Muscle of leg (tissue), 11 donors: ENCODE results near the gene LRRC28. TPM values are rescaled to one million over a fixed set of nuclear protein-coding genes. Genes with fewer than 3 reads are reported as not detected.

Experiments
- DNase-seq: peaks from one replicate; pipeline ENCODE4 v3.0.0; 2013
- H3K27ac ChIP-seq: one replicate; pipeline ENCODE4 v1.5.1; 2013; ENCODE audit warnings: mild to moderate bottlenecking, low read length, control low read depth
- H3K27me3 ChIP-seq: one replicate; pipeline ENCODE4 v1.6.1; 2013; ENCODE audit warnings: low read length; ENCODE audit not compliant: control insufficient read depth, insufficient read depth
- H3K36me3 ChIP-seq: one replicate; pipeline ENCODE4 v1.6.1; 2013; ENCODE audit warnings: low read length; ENCODE audit not compliant: control insufficient read depth, insufficient read depth
- H3K4me1 ChIP-seq: one replicate; pipeline ENCODE4 v1.6.1; 2013; ENCODE audit warnings: low read length; ENCODE audit not compliant: control insufficient read depth, insufficient read depth
- H3K4me3 ChIP-seq: one replicate; pipeline ENCODE4 v1.5.1; 2013; ENCODE audit warnings: low read length, control low read depth
- H3K9me3 ChIP-seq: replicated peaks from 2 replicates; pipeline ENCODE4 v1.6.1; 2013; ENCODE audit warnings: low read depth, low read length; ENCODE audit not compliant: control insufficient read depth
- WGBS: methylation state at CpG from one replicate; pipeline ENCODE4 v1.1.5; 2013; ENCODE audit warnings: missing lambda C conversion rate; ENCODE audit not compliant: insufficient coverage; 5-methylcytosine and 5-hydroxymethylcytosine counted together
- polyA plus RNA-seq, 8 donors: library from polyadenylated mRNA; unstranded; fragments of 120-200 nt; gene quantifications; one replicate each; pipeline versions ENCODE4 v1.2.1 to v1.2.3, GENCODE V29; 2013; ENCODE audit warnings: inconsistent platforms in 1 of 8, low replicate concordance in 1 of 8; ENCODE audit not compliant: insufficient read length in 8 of 8, insufficient read depth in 1 of 8
- total RNA-seq: library from RNA; stranded (reverse); fragments of 120-200 nt; gene quantifications from one replicate; pipeline ENCODE4 v1.2.4, GENCODE V29; 2013

LRRC28 gene
- total and polyA plus RNA-seq, 9 donors: 12.4 to 19.8 (median 17.6) TPM

- WGBS: no CpG with 5 or more reads among the region's 3 CpGs
- no peak for DNase-seq
- H3K27ac ChIP-seq: no peak overlapping the region
- H3K4me3 ChIP-seq: no peak overlapping the region
- H3K9me3 ChIP-seq: no peaks in the 10 kb centered on the region
- H3K36me3 ChIP-seq: no peaks in the 10 kb centered on the region
- H3K27me3 ChIP-seq: no peaks in the 10 kb centered on the region
- peaks cover 6% of the 10 kb centered on the region for H3K4me1 ChIP-seq
Measured at GRCh38 chr15:99247062-99247461, 4.2 kb upstream of the LRRC28 start.

GRCh38 chr15:99248000-99248715, 3.1 kb upstream of the LRRC28 start:
- H3K27ac ChIP-seq: no peak overlapping the region
- 88% methylated on average over 2 of the region's 7 CpGs for WGBS
- peak; percentile 15 for DNase-seq
- no peaks in the 10 kb centered on the region for H3K27me3 ChIP-seq
- H3K36me3 ChIP-seq: no peaks in the 10 kb centered on the region
- H3K9me3 ChIP-seq: no peaks in the 10 kb centered on the region
- H3K4me1 ChIP-seq: peaks cover 12% of the 10 kb centered on the region
- peak overlapping the region; percentile 51 for H3K4me3 ChIP-seq

DNA sequence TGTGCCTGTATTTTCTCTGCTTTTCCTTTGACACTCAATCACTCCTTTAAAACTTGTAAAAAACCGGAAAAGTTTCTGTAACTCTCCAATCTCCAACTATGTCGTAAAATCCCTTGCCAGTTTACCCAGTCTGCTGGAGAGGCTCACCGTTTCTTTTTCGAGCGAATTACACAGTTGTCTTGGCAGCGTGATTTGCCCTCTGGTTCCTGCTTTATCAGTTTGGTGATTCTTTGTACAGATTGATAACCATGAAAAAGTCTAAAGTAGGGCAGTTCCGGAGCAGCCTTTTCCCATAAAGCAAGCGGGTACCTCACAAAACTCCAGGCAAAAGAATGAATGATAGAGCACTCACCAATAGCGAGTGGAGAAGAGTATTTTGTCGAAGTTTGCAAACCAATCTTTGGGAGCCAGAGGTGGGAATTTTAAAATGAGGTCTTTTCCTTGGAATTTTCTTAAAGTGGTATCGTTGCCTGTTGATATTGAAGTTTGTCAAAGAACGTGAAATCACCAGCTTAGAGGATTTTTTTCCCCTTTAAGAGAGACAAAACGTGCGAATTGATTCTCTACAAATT, 1.9 kb upstream of the LRRC28 start, which contains the start of gene TTC23:
TSS of gene TTC23 (minus strand) at position 312 of the 572 bp plus-strand sequence. CDS start 20,869 bp downstream, outside the sequence.
- no peaks in the 10 kb centered on the region for H3K9me3 ChIP-seq

GRCh38 chr15:99250001-99250400, 1.3 kb upstream of the LRRC28 start:
- H3K4me1 ChIP-seq: peaks cover 12% of the 10 kb centered on the region
- peak overlapping the region; percentile 51 for H3K4me3 ChIP-seq
- DNase-seq: no peak
- H3K27ac ChIP-seq: peak overlapping the region; percentile 99
- no peaks in the 10 kb centered on the region for H3K27me3 ChIP-seq
- no peaks in the 10 kb centered on the region for H3K36me3 ChIP-seq
- H3K9me3 ChIP-seq: no peaks in the 10 kb centered on the region
- WGBS: no CpG with 5 or more reads among the region's 4 CpGs

More for the DNA sequence above, 1.9 kb upstream of the LRRC28 start, which contains the start of gene TTC23:
- H3K27ac ChIP-seq: peak within 1 kb of the TSS; percentile 99
- peak within 1 kb of the TSS; percentile 51 for H3K4me3 ChIP-seq
- H3K4me1 ChIP-seq: peaks cover 12% of the 10 kb centered on the region
- no peaks in the 10 kb centered on the region for H3K36me3 ChIP-seq
- DNase-seq: peak; percentile 98
- no peaks in the 10 kb centered on the region for H3K27me3 ChIP-seq
- 0% methylated on average over 5 of the region's 14 CpGs for WGBS

DNA sequence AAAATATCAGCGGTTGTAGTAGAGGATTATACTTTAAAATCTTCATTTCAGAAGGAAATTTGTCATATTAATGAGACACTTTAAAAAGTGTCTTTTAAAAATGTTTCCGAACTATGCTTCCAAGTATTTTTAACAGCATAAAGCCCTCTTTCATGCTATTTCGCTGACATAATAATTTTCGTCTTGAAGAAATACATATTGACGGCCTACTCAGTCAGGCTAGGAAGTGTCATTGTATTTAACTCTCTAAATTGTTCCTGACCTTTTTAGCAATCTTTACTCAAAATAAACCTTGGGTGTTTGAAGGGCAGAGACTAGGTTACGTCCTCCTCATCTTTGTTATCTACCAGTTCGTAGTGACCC, 806 bp upstream of the LRRC28 start:
- WGBS: no CpG with 5 or more reads among the region's 7 CpGs
- H3K4me1 ChIP-seq: peaks cover 12% of the 10 kb centered on the region
- H3K9me3 ChIP-seq: no peaks in the 10 kb centered on the region
- peak overlapping the region; percentile 51 for H3K4me3 ChIP-seq
- H3K36me3 ChIP-seq: no peaks in the 10 kb centered on the region
- no peak for DNase-seq
- H3K27me3 ChIP-seq: no peaks in the 10 kb centered on the region
- peak overlapping the region; percentile 99 for H3K27ac ChIP-seq

DNA sequence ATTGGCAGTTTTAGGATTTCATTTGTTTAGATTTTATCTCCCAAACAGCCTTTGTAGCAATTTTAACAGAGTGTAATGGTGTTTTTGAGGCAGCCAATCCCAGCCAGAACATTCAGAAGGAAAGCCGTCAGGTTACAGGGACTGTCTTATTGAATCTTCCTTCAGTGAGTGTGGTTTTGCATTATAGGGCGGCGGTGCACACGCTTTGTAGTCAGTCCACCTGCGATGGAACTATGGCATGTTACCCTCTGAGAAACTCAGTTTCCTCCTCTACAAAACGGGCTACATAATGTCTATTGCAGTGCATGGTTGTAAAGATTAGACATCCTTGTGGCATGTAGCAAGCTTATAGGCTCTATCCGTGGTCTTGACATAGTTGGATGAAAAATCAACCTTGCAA, 1.0 kb downstream of the LRRC28 start:
- no peak for DNase-seq
- Histone ChIP-seq H3K4me1 (peaks cover 12% of the 10 kb centered on the region), H3K4me3 (peak overlapping the region; percentile 73), H3K9me3 (no peaks in the 10 kb centered on the region), H3K36me3 (peaks cover under 1% of the 10 kb centered on the region), H3K27me3 (no peaks in the 10 kb centered on the region), H3K27ac (no peak overlapping the region)
- WGBS: no CpG with 5 or more reads among the region's 7 CpGs

- Histone ChIP-seq H3K36me3 (peaks cover 2% of the 10 kb centered on the region), H3K9me3 (no peaks in the 10 kb centered on the region), H3K4me1 (peaks cover 6% of the 10 kb centered on the region), H3K4me3 (no peak overlapping the region), H3K27ac (no peak overlapping the region), H3K27me3 (no peaks in the 10 kb centered on the region)
- 92% methylated on average over 5 of the region's 6 CpGs for WGBS
- DNase-seq: no peak
Measured at GRCh38 chr15:99253381-99254090, 2.3 kb downstream of the LRRC28 start.

DNA sequence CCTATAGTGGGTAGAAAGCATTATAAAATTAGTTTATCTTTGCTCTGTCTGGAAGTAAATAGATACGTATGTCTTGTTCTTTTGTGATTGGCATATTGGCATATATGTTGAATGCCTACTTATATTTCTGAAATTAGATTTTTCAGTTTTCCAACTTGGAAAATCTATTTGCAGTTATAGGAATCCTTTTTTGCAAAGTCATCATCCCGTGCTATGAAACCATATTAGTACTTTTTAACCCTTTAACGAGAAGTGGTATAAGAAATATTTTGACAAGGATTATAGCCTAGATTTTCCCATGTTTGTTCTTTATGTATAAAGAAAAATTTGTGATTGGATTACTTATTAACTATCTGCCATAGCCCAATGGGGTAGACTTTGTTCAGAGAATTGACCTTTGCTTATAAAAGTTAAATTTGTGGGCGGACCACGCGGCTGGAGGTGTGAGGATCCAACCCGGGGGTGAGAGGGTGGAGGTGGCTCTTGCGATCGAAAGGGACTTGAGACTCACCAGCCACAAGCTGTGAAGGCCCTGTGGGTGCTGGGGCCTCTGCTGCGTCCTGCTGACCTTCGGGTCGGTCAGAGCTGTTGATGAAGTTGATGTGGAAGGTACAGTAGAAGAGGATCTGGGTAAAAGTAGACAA, 5.9 kb downstream of the LRRC28 start:
- Histone ChIP-seq H3K36me3 (peaks cover 4% of the 10 kb centered on the region), H3K27me3 (no peaks in the 10 kb centered on the region), H3K9me3 (no peaks in the 10 kb centered on the region), H3K27ac (no peak overlapping the region), H3K4me1 (peaks cover 4% of the 10 kb centered on the region), H3K4me3 (no peak overlapping the region)
- 93% methylated on average over 8 of the region's 12 CpGs for WGBS
- no peak for DNase-seq

DNA sequence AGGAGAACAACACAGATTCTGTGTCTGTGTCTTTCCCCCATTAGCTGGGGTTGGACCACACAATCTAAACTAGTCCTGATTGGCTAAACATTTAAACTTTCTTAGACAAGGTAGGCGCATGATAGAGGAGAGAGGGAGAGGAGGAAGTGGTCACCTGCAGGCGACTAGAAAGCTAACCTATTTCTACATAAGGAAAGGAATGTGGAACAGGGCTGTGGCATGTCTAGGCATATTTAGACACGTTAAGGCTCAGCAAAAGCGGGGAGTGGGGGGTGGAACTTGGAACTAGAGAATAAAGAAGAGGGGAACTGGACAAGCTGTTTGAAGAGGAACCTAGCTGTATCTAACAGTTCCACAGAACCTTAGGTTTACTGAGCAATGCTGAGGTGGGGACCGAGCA, 12.8 kb downstream of the LRRC28 start:
- Histone ChIP-seq H3K4me1 (no peaks in the 10 kb centered on the region), H3K27me3 (no peaks in the 10 kb centered on the region), H3K9me3 (no peaks in the 10 kb centered on the region), H3K27ac (no peak overlapping the region), H3K36me3 (peaks cover 2% of the 10 kb centered on the region), H3K4me3 (no peak overlapping the region)
- DNase-seq: no peak
- 83% methylated on average over 1 of the region's 5 CpGs for WGBS

- Histone ChIP-seq H3K27me3 (no peaks in the 10 kb centered on the region), H3K4me3 (no peak overlapping the region), H3K27ac (no peak overlapping the region), H3K4me1 (no peaks in the 10 kb centered on the region), H3K36me3 (peaks cover 2% of the 10 kb centered on the region), H3K9me3 (no peaks in the 10 kb centered on the region)
- WGBS: no CpG with 5 or more reads among the region's 3 CpGs
- no peak for DNase-seq
Measured at GRCh38 chr15:99265541-99266070, 14.3 kb downstream of the LRRC28 start.
